ENCODE measurements around the gene ANKRD61.
"Not testable (repeated sequence)": the region's sequence is repeated elsewhere in the genome, so short reads cannot be mapped to it uniquely, and the experiment has no call there.

Gene ANKRD61

GRCh38 chr7:6056616-6057015 lies 25.4 kb downstream of the ANKRD61 start:
- ChIA-PET POLR2A (no interaction called here), CTCF (interaction anchor here (1.1 kb wide), 1 partner anchor 11 kb away, joined by 5 read pairs; no protein-coding TSS in a partner anchor)
- no peak for TF ChIP-seq CTCF (IDR thresholded peaks at IDR 0.05; ENCODE audit: control extremely low read depth, extremely low read depth, low read depth, missing control alignments)
- DNase-seq (ENCODE audit: extremely low spot score), result no peak

- no peak for DNase-seq (ENCODE audit: extremely low spot score)
- TF ChIP-seq CTCF (IDR thresholded peaks at IDR 0.05; ENCODE audit: control extremely low read depth, extremely low read depth, low read depth, missing control alignments), result no peak
- POLR2A ChIA-PET, result interaction anchor here (0.7 kb wide), 2 partner anchors 26 to 389 kb away, joined by 3 read pairs; no protein-coding TSS in a partner anchor
- CTCF ChIA-PET, result interaction anchor here (1.1 kb wide), 1 partner anchor 12 kb away, joined by 5 read pairs; no protein-coding TSS in a partner anchor
Measured at GRCh38 chr7:6057316-6058129, 26.3 kb downstream of the ANKRD61 start.

- POLR2A ChIA-PET; DNase-seq (ENCODE audit: extremely low spot score): not testable (repeated sequence)
Measured at GRCh38 chr7:6059941-6060340, 28.8 kb downstream of the ANKRD61 start.

GRCh38 chr7:6071406-6071805 lies 40.2 kb downstream of the ANKRD61 start:
- CTCF ChIA-PET, result interaction anchor here (1.4 kb wide), 1 partner anchor 10 kb away, joined by 4 read pairs; no protein-coding TSS in a partner anchor
- no peak for TF ChIP-seq CTCF (IDR thresholded peaks at IDR 0.05; ENCODE audit: control extremely low read depth, extremely low read depth, low read depth, missing control alignments)
- POLR2A ChIA-PET, result no interaction called here
- DNase-seq (ENCODE audit: extremely low spot score), result peak; percentile 26

More at GRCh38 chr7:6059941-6060340, 28.8 kb downstream of the ANKRD61 start:
- CTCF ChIA-PET, result not testable (repeated sequence)

GRCh38 chr7:6074612-6075380 lies 43.6 kb downstream of the ANKRD61 start:
- ChIA-PET POLR2A (no interaction called here), CTCF (no interaction called here)
- no peak for DNase-seq (ENCODE audit: extremely low spot score)
- no peak for TF ChIP-seq CTCF (IDR thresholded peaks at IDR 0.05; ENCODE audit: control extremely low read depth, extremely low read depth, low read depth, missing control alignments)

GRCh38 chr7:6078548-6078947 lies 47.4 kb downstream of the ANKRD61 start:
- DNase-seq (ENCODE audit: extremely low spot score), result no peak
- ChIA-PET POLR2A (no interaction called here), CTCF (no interaction called here)
- TF ChIP-seq CTCF (IDR thresholded peaks at IDR 0.05; ENCODE audit: control extremely low read depth, extremely low read depth, low read depth, missing control alignments), result no peak

GRCh38 chr7:6083047-6083446 lies 51.9 kb downstream of the ANKRD61 start:
- POLR2A ChIA-PET, result interaction anchor here (0.6 kb wide), 2 partner anchors 18 to 27 kb away, joined by 3 to 6 read pairs; no protein-coding TSS in a partner anchor
- DNase-seq (ENCODE audit: extremely low spot score); CTCF ChIA-PET: not testable (repeated sequence)

All from GM10248 (cell line).